HepG2 (cell line): ENCODE results near the gene NCAPD2. TPM values are rescaled to one million over a fixed set of nuclear protein-coding genes. Genes with fewer than 3 reads are reported as not detected.

ENCODE experiments used
- ARHGAP35 ChIP-seq: sonication (generic); formaldehyde crosslinking; IDR thresholded peaks from 2 replicates; pipeline ENCODE4 v1.9.0; 2022; ENCODE audit warnings: mild to moderate bottlenecking, inconsistent platforms, moderate library complexity, missing genetic modification reagents, borderline replicate concordance
- ARNT ChIP-seq: fragments of 450-650 bp; IDR thresholded peaks from 2 replicates; pipeline ENCODE4 v1.6.1; 2017
- BHLHE40 ChIP-seq: IDR thresholded peaks from 2 replicates; pipeline ENCODE4 v1.6.1; 2011; ENCODE audit warnings: low read length, improper control_type of control experiment
- GPN1 ChIP-seq: sonication (generic); formaldehyde crosslinking; IDR thresholded peaks from 2 replicates; pipeline ENCODE4 v1.5.1; 2020; ENCODE audit warnings: missing genetic modification reagents, borderline replicate concordance
- HDAC2 ChIP-seq: sonication (generic); formaldehyde crosslinking; IDR thresholded peaks from 2 replicates; pipeline ENCODE4 v1.4.0; 2020; ENCODE audit warnings: missing genetic modification reagents
- IKZF1 ChIP-seq: fragments of 450-650 bp; IDR thresholded peaks from 2 replicates; pipeline ENCODE4 v1.7.1; 2016
- MIER3 ChIP-seq: IDR thresholded peaks from 2 replicates; pipeline ENCODE4 v1.6.1; 2016; ENCODE audit warnings: missing compliant biosample characterization, borderline replicate concordance
- MLXIP ChIP-seq: sonication (generic); formaldehyde crosslinking; IDR thresholded peaks from 2 replicates; pipeline ENCODE4 v1.9.0; 2021; ENCODE audit warnings: missing genetic modification reagents, borderline replicate concordance
- MXI1 ChIP-seq: IDR thresholded peaks from 3 replicates; pipeline ENCODE4 v1.6.1; 2012; ENCODE audit warnings: low read depth, low read length, inconsistent platforms, borderline replicate concordance
- NFYB ChIP-seq: sonication (generic); formaldehyde crosslinking; IDR thresholded peaks from 2 replicates; pipeline ENCODE4 v1.4.0; 2020; ENCODE audit warnings: missing genetic modification reagents
- RAD51 ChIP-seq: fragments of 450-650 bp; IDR thresholded peaks from 2 replicates; pipeline ENCODE4 v1.6.1; 2016; ENCODE audit warnings: borderline replicate concordance
- SMAD9 ChIP-seq: sonication (generic); formaldehyde crosslinking; IDR thresholded peaks from 2 replicates; pipeline ENCODE4 v1.5.1; 2020; ENCODE audit warnings: mild to moderate bottlenecking, missing genetic modification reagents
- SNAI1 ChIP-seq: sonication (generic); formaldehyde crosslinking; IDR thresholded peaks from 2 replicates; pipeline ENCODE4 v1.5.0; 2020; ENCODE audit warnings: mild to moderate bottlenecking, missing genetic modification reagents, borderline replicate concordance
- XRCC5 ChIP-seq: fragments of 200-400 bp; formaldehyde crosslinking; optimal IDR thresholded peaks from 2 replicates; pipeline ENCODE3; 2017; ENCODE audit warnings: mild to moderate bottlenecking, low read length
- ZFP37 ChIP-seq: sonication (generic); formaldehyde crosslinking; IDR thresholded peaks from 2 replicates; pipeline ENCODE4 v1.4.0; 2020; ENCODE audit warnings: missing genetic modification reagents, borderline replicate concordance
- ZKSCAN1 ChIP-seq: fragments of 150-350 bp; IDR thresholded peaks from 2 replicates; pipeline ENCODE4 v1.6.1; 2014; ENCODE audit warnings: low read length
- ZNF383 ChIP-seq: sonication (generic); formaldehyde crosslinking; IDR thresholded peaks from 2 replicates; pipeline ENCODE4 v1.4.0; 2020; ENCODE audit warnings: missing genetic modification reagents, mild to moderate bottlenecking, borderline replicate concordance
- ZNF674 ChIP-seq: sonication (generic); formaldehyde crosslinking; IDR thresholded peaks from 2 replicates; pipeline ENCODE4 v1.5.0; 2020; ENCODE audit warnings: low read depth, mild to moderate bottlenecking, missing genetic modification reagents
- polyA plus RNA-seq, 8 experiments: library from polyadenylated mRNA; depleted of rRNA in 3 of 8; stranded (reverse) in 7 of 8; unstranded in 1 of 8; fragments of >200 nt; fragmentation: Illumina TruSeq in 4 of 8; extraction: Trizol in 4 of 8; gene quantifications; 2 replicates each; pipeline versions ENCODE4 v1.2.1 to v1.2.3, GENCODE V29; 2011 to 2016; ENCODE audit warnings: low read depth in 4 of 8, missing spikeins in 1 of 8, mixed read lengths in 1 of 8; ENCODE audit not compliant: insufficient read depth in 1 of 8
- total RNA-seq, 5 experiments: library from RNA; depleted of rRNA; stranded (reverse); fragments of >200 nt; fragmentation: Illumina TruSeq; extraction: Trizol; gene quantifications; 2 replicates each; pipeline ENCODE4 v1.2.3, GENCODE V29; 2016; ENCODE audit warnings: low read depth in 1 of 5
- TF ChIP-seq, protein P1 (sequence below): sonication (generic); formaldehyde crosslinking; IDR thresholded peaks from 2 replicates; pipeline ENCODE4 v1.8.0; 2022; ENCODE audit warnings: low read depth, missing genetic modification reagents
- TF ChIP-seq, protein P2 (sequence below): sonication (generic); formaldehyde crosslinking; IDR thresholded peaks from 2 replicates; pipeline ENCODE4 v1.4.0; 2020; ENCODE audit warnings: mild to moderate bottlenecking, missing genetic modification reagents
- TF ChIP-seq, protein P3 (sequence below): sonication (generic); formaldehyde crosslinking; IDR thresholded peaks from 2 replicates; pipeline ENCODE4 v1.5.0; 2020; ENCODE audit warnings: mild to moderate bottlenecking, low read depth, missing genetic modification reagents, borderline replicate concordance

Gene NCAPD2
- total and polyA plus RNA-seq, 2 of the 13 experiments (the other 11 are each of a cell fraction or from before 2014, with no cell fraction given): 51.1 to 65.6 TPM

DNA sequence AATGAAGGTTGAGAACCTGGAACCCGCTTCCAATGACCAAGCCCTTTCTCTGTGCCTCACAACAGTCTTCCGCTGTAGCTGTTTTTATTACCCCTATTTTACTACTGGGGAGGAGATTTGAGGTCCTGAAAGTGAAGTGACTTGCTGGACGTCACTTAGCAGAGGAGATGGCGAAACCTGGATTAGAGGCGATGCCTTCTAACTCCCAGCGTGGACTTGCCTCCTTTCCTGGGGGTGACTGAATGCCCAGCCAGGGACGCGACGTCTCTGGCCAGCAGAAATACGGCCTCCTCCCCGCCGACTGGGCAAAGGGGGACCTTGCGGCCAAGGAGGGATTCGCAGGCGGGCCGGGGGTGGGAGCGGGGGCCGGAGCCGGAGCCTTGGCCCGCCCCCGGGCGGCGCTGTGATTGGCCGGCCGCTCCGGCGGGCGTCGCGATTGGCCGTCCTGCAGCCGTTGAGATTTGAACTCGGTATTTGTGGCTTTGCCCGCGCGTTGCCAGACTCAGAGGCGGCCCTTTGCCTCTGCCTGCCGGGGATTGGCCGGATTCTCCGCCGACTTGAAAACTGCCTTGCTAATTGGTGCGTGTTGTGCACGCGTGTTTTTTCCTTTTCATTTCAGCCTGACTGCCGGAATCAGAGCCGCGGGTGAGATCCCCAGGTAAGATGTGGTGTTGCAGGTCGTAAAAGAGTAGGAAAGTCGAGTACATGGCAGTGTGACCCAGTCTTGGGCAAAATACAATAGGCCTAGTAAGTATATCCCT lies at the start of gene NCAPD2 (continued):
- TF ChIP-seq, protein P1, sequence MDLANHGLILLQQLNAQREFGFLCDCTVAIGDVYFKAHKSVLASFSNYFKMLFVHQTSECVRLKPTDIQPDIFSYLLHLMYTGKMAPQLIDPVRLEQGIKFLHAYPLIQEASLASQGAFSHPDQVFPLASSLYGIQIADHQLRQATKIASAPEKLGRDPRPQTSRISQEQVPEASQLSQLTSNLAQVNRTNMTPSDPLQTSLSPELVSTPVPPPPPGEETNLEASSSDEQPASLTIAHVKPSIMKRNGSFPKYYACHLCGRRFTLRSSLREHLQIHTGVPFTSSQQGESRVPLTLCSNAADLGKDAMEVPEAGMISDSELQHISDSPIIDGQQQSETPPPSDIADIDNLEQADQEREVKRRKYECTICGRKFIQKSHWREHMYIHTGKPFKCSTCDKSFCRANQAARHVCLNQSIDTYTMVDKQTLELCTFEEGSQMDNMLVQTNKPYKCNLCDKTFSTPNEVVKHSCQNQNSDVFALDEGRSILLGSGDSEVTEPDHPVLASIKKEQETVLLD: no peak
- no peak for TF ChIP-seq XRCC5
- TF ChIP-seq ARNT: no peak
- TF ChIP-seq, protein P2, sequence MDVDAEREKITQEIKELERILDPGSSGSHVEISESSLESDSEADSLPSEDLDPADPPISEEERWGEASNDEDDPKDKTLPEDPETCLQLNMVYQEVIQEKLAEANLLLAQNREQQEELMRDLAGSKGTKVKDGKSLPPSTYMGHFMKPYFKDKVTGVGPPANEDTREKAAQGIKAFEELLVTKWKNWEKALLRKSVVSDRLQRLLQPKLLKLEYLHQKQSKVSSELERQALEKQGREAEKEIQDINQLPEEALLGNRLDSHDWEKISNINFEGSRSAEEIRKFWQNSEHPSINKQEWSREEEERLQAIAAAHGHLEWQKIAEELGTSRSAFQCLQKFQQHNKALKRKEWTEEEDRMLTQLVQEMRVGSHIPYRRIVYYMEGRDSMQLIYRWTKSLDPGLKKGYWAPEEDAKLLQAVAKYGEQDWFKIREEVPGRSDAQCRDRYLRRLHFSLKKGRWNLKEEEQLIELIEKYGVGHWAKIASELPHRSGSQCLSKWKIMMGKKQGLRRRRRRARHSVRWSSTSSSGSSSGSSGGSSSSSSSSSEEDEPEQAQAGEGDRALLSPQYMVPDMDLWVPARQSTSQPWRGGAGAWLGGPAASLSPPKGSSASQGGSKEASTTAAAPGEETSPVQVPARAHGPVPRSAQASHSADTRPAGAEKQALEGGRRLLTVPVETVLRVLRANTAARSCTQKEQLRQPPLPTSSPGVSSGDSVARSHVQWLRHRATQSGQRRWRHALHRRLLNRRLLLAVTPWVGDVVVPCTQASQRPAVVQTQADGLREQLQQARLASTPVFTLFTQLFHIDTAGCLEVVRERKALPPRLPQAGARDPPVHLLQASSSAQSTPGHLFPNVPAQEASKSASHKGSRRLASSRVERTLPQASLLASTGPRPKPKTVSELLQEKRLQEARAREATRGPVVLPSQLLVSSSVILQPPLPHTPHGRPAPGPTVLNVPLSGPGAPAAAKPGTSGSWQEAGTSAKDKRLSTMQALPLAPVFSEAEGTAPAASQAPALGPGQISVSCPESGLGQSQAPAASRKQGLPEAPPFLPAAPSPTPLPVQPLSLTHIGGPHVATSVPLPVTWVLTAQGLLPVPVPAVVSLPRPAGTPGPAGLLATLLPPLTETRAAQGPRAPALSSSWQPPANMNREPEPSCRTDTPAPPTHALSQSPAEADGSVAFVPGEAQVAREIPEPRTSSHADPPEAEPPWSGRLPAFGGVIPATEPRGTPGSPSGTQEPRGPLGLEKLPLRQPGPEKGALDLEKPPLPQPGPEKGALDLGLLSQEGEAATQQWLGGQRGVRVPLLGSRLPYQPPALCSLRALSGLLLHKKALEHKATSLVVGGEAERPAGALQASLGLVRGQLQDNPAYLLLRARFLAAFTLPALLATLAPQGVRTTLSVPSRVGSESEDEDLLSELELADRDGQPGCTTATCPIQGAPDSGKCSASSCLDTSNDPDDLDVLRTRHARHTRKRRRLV: no peak
- no peak for TF ChIP-seq MLXIP
- 0 out of 2 replicates have a peak, but pooled peaks have one; percentile 30 for TF ChIP-seq ARHGAP35 (CRISPR knock-in tag)
- no peak; the same call in 1 of the 2 replicates for TF ChIP-seq MIER3 (CRISPR knock-in tag)
- TF ChIP-seq, protein P3, sequence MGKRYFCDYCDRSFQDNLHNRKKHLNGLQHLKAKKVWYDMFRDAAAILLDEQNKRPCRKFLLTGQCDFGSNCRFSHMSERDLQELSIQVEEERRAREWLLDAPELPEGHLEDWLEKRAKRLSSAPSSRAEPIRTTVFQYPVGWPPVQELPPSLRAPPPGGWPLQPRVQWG (CRISPR knock-in tag): no peak
- TF ChIP-seq IKZF1: no peak
- TF ChIP-seq GPN1: no peak
- peak; percentile 86 for TF ChIP-seq NFYB (CRISPR knock-in tag)
- TF ChIP-seq SMAD9: peak; percentile 75
- TF ChIP-seq ZFP37 (CRISPR knock-in tag): 0 out of 2 replicates have a peak, but pooled peaks have one; percentile 5
- no peak for TF ChIP-seq ZKSCAN1
- no peak for TF ChIP-seq RAD51
- TF ChIP-seq HDAC2: peak; percentile 24; the same call in 1 of the 2 replicates
- no peak for TF ChIP-seq ZNF383
- TF ChIP-seq ZNF674 (CRISPR knock-in tag): no peak
- no peak for TF ChIP-seq BHLHE40
- TF ChIP-seq SNAI1 (CRISPR knock-in tag): no peak
- peak; percentile 81; the same call in 2 of the 3 replicates for TF ChIP-seq MXI1
